GM19452 (cell line): ENCODE data around the gene DYNAP.

ENCODE experiments used
- ATAC-seq: cut with Tn5 transposase; IDR thresholded peaks from one replicate; pipeline ENCODE4 v1.9.1; 2021; ENCODE audit not compliant: unreplicated experiment

DYNAP gene

DNA sequence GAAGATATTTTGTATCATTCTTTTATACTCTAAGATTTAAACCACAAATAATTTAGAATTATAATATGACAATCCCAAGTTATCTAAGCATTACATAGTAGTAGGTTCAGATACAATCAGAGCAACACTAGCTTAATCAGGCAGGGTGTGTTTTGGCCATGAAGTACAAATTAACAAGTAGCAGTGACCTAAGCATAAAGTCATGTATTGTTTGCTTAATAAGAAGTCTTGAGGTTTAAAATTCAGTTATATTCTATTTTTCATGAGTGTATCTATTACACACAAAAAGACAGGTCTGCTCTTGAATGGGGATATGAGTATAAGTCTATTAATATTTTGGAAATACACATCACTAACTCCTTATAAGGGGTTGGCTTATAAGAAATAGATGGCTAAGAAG lies 39.9 kb downstream of the DYNAP start:
- ATAC-seq: no peak

DNA sequence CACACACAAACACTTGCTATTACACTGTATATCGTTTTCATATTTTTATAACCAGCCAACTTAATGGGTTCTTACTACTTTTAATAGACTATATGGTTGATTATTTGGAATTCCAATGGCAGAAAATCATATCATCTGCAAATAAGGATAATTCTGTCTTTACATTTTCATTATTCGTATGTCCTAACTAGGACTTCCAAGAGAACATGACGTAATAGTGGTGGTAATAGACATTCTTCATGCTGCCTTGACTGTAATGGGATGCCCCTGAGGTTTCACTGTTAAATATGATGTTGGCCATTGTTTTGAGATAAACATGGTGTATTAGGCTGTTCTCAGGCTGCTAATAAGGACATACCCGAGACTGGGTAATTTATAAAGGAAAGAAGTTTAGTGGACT lies 45.2 kb downstream of the DYNAP start:
- no peak for ATAC-seq

DNA sequence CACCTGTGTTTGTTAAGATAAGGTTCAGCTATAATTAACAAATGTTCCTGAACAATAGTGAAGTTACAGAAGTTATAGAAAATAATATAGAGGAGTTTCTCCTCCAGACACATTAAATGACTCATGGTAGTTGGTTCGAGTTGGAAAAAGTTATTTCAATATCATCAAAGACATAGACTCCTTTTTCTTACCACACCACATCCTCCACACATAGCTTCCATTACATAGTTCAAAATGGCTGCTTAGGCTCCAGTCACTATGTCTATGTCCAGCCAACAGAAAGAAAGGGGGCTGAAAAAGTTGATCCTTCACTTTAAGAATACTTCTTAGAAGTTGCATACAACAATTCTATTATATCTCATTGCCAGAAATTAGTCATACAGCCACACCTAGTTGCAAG lies 50.7 kb downstream of the DYNAP start:
- no peak for ATAC-seq

DNA sequence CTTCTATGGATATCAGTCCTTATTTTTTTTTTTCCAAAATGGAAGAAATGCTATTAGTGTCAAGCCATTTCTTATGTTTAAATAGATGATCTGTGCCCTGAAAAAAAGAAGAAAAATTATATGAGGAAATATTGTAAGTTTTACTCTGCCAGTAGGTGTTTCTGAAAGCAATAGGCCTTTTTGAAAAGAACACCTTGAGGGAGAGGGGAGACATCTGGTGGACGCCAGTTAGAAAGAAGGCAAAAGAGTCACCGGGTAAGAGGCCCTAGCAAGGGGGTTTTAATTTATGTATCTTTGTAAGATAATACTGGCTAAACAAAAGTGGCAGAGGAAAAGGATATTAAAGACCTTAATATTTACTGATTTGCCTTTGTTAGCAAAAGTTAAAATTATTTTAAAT lies 56.1 kb downstream of the DYNAP start:
- no peak for ATAC-seq
